ENCODE data around the gene TEFM. TPM values are rescaled to one million over a fixed set of nuclear protein-coding genes. Genes with fewer than 3 reads are reported as not detected.

TEFM gene
- total RNA-seq, 2 experiments from 2014 or later = 13.4 to 15.3 TPM

GRCh38 chr17:30858556-30859250 lies 47.3 kb downstream of the TEFM start:
- Mint-ChIP-seq H3K4me1 (no peaks in the 10 kb centered on the region), H3K9me3 (ENCODE audit: low read depth) (no peaks in the 10 kb centered on the region), H3K4me3 (no peak overlapping the region), H3K27ac (no peak overlapping the region), H3K36me3 (ENCODE audit: low read depth) (peaks cover 29% of the 10 kb centered on the region), H3K27me3 (no peaks in the 10 kb centered on the region)
- ATAC-seq = no peak
- no peak for DNase-seq
- ChIA-PET POLR2A (no interaction called here), CTCF (interaction anchor here (0.7 kb wide), 1 partner anchor 15 kb away, joined by 3 read pairs; no protein-coding TSS in a partner anchor)
- intact Hi-C loops (cut with DNase I, micrococcal nuclease) = no loop called here

GRCh38 chr17:30854146-30854545 lies 51.9 kb downstream of the TEFM start:
- Mint-ChIP-seq H3K27me3 (no peaks in the 10 kb centered on the region), H3K36me3 (ENCODE audit: low read depth) (peaks cover 36% of the 10 kb centered on the region), H3K4me3 (no peak overlapping the region), H3K4me1 (no peaks in the 10 kb centered on the region), H3K9me3 (ENCODE audit: low read depth) (no peaks in the 10 kb centered on the region), H3K27ac (no peak overlapping the region)
- DNase-seq = no peak
- ChIA-PET POLR2A (no interaction called here), CTCF (interaction anchor here (0.7 kb wide), 1 partner anchor 340 kb away, joined by 4 read pairs; no protein-coding TSS in a partner anchor)
- intact Hi-C loops (cut with DNase I, micrococcal nuclease) = no loop called here
- ATAC-seq = no peak

Other genes starting within 250 kb of the TEFM start
- 10 to 100 TPM; 39.2 to 44.1 TPM for gene CRLF3, start 81.5 kb downstream of the TEFM start, total RNA-seq
- 10 to 100 TPM; 33.1 to 40.8 TPM for gene ATAD5, start 74.3 kb downstream of the TEFM start, total RNA-seq
- gene ADAP2, start 15.7 kb upstream of the TEFM start, total RNA-seq = 1 to 10 TPM in 1 of 2 experiments, under 1 TPM in 1; 0.72 to 1.2 TPM
- gene RNF135, start 64.8 kb upstream of the TEFM start, total RNA-seq = 1 to 10 TPM; 5.8 to 6.0 TPM
- 10 to 100 TPM; 22.1 to 26.2 TPM for gene NF1, start 188.7 kb upstream of the TEFM start, total RNA-seq

All from activated CD4-positive, alpha-beta T cell treated with anti-CD3 and anti-CD28 coated beads for 36 hours (primary cell).